ENCODE results near the gene TRIM31. TPM values are rescaled to one million over a fixed set of nuclear protein-coding genes. Genes with fewer than 3 reads are reported as not detected.
A peak's percentile ranks its signal among the peaks of the same experiment; 100 is the strongest.

The TRIM31 gene
- total and polyA plus RNA-seq, 2 donors (not counting 1 experiment from before 2014, with no cell fraction given) = not detected

DNA sequence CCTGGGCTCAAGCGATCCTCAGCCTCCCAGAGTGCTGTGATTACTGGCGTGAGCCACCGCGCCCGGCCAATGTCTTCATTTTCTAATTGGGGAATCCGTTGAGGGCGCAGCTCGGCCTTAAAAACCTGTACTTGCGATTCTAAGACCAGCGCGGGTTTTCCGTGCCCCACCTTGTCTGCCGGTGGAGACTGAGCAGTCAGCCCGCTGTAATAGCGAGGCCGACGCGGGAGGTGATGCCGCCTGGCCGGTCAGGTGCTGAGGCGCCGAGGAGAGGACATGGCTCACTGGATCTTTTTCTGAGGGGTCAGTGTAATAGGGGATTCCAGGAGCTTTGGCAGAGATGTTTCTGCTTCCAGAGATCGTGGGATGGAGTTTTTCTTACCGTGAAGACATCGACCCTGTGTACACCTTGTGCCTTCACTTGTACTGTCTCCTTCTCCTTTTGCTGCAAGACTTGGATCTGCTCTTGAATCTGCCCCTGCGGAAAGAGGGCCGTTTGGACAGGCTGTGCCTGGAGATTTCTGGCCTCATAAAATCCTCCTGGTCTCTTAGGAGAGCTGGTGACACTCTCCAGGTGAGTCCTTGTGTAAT, 1.5 kb downstream of the TRIM31 start:
- peaks cover 10% of the 10 kb centered on the region for H3K27me3 ChIP-seq (ENCODE audit: control insufficient read depth, insufficient read depth, low read length)
- TF ChIP-seq EZH2 (IDR thresholded peaks at IDR 0.05; ENCODE audit: low read length, missing control alignments) = no peak
- TF ChIP-seq, protein P1, sequence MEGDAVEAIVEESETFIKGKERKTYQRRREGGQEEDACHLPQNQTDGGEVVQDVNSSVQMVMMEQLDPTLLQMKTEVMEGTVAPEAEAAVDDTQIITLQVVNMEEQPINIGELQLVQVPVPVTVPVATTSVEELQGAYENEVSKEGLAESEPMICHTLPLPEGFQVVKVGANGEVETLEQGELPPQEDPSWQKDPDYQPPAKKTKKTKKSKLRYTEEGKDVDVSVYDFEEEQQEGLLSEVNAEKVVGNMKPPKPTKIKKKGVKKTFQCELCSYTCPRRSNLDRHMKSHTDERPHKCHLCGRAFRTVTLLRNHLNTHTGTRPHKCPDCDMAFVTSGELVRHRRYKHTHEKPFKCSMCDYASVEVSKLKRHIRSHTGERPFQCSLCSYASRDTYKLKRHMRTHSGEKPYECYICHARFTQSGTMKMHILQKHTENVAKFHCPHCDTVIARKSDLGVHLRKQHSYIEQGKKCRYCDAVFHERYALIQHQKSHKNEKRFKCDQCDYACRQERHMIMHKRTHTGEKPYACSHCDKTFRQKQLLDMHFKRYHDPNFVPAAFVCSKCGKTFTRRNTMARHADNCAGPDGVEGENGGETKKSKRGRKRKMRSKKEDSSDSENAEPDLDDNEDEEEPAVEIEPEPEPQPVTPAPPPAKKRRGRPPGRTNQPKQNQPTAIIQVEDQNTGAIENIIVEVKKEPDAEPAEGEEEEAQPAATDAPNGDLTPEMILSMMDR (conservative IDR thresholded peaks at IDR 0.05 in 1 of 2, IDR thresholded peaks at IDR 0.05 in 1 of 2; ENCODE audit: low read depth in 1 of 2, low read length in 2 of 2) = no peak

GRCh38 chr6:30104661-30105060, 8.2 kb downstream of the TRIM31 start:
- Histone ChIP-seq H3K4me2 (ENCODE audit: extremely low read depth, insufficient read depth, low read length) (no peak overlapping the region), H3K27ac (ENCODE audit: insufficient read depth, low read length) (no peak overlapping the region)
- no peak for TF ChIP-seq EZH2 (IDR thresholded peaks at IDR 0.05; ENCODE audit: low read length, missing control alignments)

More for the DNA sequence above, 1.5 kb downstream of the TRIM31 start:
- DNase-seq (ENCODE audit: low read depth in 2 of 2) = no peak
- Histone ChIP-seq H3K79me2 (ENCODE audit: control insufficient read depth, insufficient read depth, low read length) (no peaks in the 10 kb centered on the region), H3K9me3 (ENCODE audit: control insufficient read depth, insufficient read depth, low read depth, low read length) (no peaks in the 10 kb centered on the region), H3K27ac (ENCODE audit: insufficient read depth, low read length) (no peak overlapping the region), H3K9ac (ENCODE audit: insufficient read depth, low read length) (no peak overlapping the region), H2AFZ (ENCODE audit: low read length) (no peak overlapping the region), H3K36me3 (ENCODE audit: control insufficient read depth, insufficient read depth, low read length) (no peaks in the 10 kb centered on the region), H3K4me1 (ENCODE audit: control insufficient read depth, extremely low read depth, insufficient read depth, low read length) (no peaks in the 10 kb centered on the region), H3K4me2 (ENCODE audit: extremely low read depth, insufficient read depth, low read length) (no peak overlapping the region), H4K20me1 (ENCODE audit: control insufficient read depth, extremely low read depth, insufficient read depth, low read length) (no peaks in the 10 kb centered on the region), H3K4me3 (replicated peaks in 1 of 4; ENCODE audit: control extremely low read depth in 1 of 4, insufficient read depth in 1 of 4, low read depth in 3 of 4, low read length in 4 of 4) (no peak overlapping the region)

DNA sequence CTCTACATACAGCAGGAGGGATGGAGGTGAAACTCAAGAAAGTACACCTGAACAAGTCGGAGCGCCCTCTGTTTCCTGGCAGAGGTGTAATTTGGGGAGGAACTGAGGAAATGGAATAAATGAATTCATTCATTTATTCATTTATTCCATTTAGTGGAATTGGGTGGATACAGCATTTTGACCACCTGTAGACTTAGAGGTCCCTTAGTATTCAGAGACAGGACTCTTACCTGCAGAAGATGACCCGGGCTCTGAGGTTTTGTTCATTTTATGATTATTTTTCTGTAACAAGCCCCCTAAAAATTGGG, 9.1 kb downstream of the TRIM31 start:
- TF ChIP-seq, protein P1 (conservative IDR thresholded peaks at IDR 0.05 in 1 of 2, IDR thresholded peaks at IDR 0.05 in 1 of 2; ENCODE audit: low read depth in 1 of 2, low read length in 2 of 2) = no peak
- TF ChIP-seq EZH2 (IDR thresholded peaks at IDR 0.05; ENCODE audit: low read length, missing control alignments) = no peak

More at GRCh38 chr6:30104661-30105060, 8.2 kb downstream of the TRIM31 start:
- no peak for DNase-seq (ENCODE audit: low read depth in 2 of 2)
- H3K9ac ChIP-seq (ENCODE audit: insufficient read depth, low read length) = no peak overlapping the region
- no peak overlapping the region for H3K4me3 ChIP-seq (replicated peaks in 1 of 4; ENCODE audit: control extremely low read depth in 1 of 4, insufficient read depth in 1 of 4, low read depth in 3 of 4, low read length in 4 of 4)
- H3K27me3 ChIP-seq (ENCODE audit: control insufficient read depth, insufficient read depth, low read length) = peaks cover 19% of the 10 kb centered on the region
- no peaks in the 10 kb centered on the region for H3K79me2 ChIP-seq (ENCODE audit: control insufficient read depth, insufficient read depth, low read length)
- H2AFZ ChIP-seq (ENCODE audit: low read length) = no peak overlapping the region
- no peaks in the 10 kb centered on the region for H4K20me1 ChIP-seq (ENCODE audit: control insufficient read depth, extremely low read depth, insufficient read depth, low read length)
- no peaks in the 10 kb centered on the region for H3K9me3 ChIP-seq (ENCODE audit: control insufficient read depth, insufficient read depth, low read depth, low read length)
- H3K4me1 ChIP-seq (ENCODE audit: control insufficient read depth, extremely low read depth, insufficient read depth, low read length) = peaks cover 3% of the 10 kb centered on the region
- H3K36me3 ChIP-seq (ENCODE audit: control insufficient read depth, insufficient read depth, low read length) = no peaks in the 10 kb centered on the region

More for the DNA sequence above, 9.1 kb downstream of the TRIM31 start:
- peaks cover 3% of the 10 kb centered on the region for H3K4me1 ChIP-seq (ENCODE audit: control insufficient read depth, extremely low read depth, insufficient read depth, low read length)
- H2AFZ ChIP-seq (ENCODE audit: low read length) = no peak overlapping the region
- H3K4me2 ChIP-seq (ENCODE audit: extremely low read depth, insufficient read depth, low read length) = peak overlapping the region; percentile 91
- no peak overlapping the region for H3K9ac ChIP-seq (ENCODE audit: insufficient read depth, low read length)
- H3K27ac ChIP-seq (ENCODE audit: insufficient read depth, low read length) = no peak overlapping the region
- no peak for DNase-seq (ENCODE audit: low read depth in 2 of 2)
- no peaks in the 10 kb centered on the region for H3K79me2 ChIP-seq (ENCODE audit: control insufficient read depth, insufficient read depth, low read length)
- no peaks in the 10 kb centered on the region for H3K9me3 ChIP-seq (ENCODE audit: control insufficient read depth, insufficient read depth, low read depth, low read length)
- no peaks in the 10 kb centered on the region for H3K36me3 ChIP-seq (ENCODE audit: control insufficient read depth, insufficient read depth, low read length)
- no peaks in the 10 kb centered on the region for H4K20me1 ChIP-seq (ENCODE audit: control insufficient read depth, extremely low read depth, insufficient read depth, low read length)
- H3K4me3 ChIP-seq (replicated peaks in 1 of 4; ENCODE audit: control extremely low read depth in 1 of 4, insufficient read depth in 1 of 4, low read depth in 3 of 4, low read length in 4 of 4) = peak overlapping the region in 1 of 4 experiments; percentile 49
- peaks cover 25% of the 10 kb centered on the region for H3K27me3 ChIP-seq (ENCODE audit: control insufficient read depth, insufficient read depth, low read length)

Data from fibroblast of lung (primary cell).